OCI-LY7 (cell line): ENCODE data around the gene HLA-A. TPM values are rescaled to one million over a fixed set of nuclear protein-coding genes. Genes with fewer than 3 reads are reported as not detected.

Experiments
- BruUV-seq: library from RNA; stranded (reverse); fragments of 400-500 nt; replicated peaks from 2 replicates; lab custom pipeline; 2021; lab: Mats Ljungman, UMichigan
- CTCF ChIA-PET: fragments of 300-600 bp; sonication (Branson Sonifier 250); formaldehyde crosslinking; loops from one replicate; lab custom pipeline; 2022; ENCODE audit warnings: antibody characterized with exemption; ENCODE audit not compliant: unreplicated experiment; lab: Charles Lee
- POLR2A ChIA-PET: fragments of 300-600 bp; sonication (Branson Sonifier 250); formaldehyde crosslinking; loops from one replicate; lab custom pipeline; 2022; ENCODE audit warnings: antibody characterized with exemption; lab: Charles Lee
- DNase-seq: peaks from one replicate; pipeline ENCODE4 v3.0.0-alpha.2; 2015; ENCODE audit warnings: low spot score
- H2AFZ ChIP-seq: fragments of 200-600 bp; sonication (generic), shearing (Covaris generic); 2 replicates; pipeline ENCODE4 v1.6.1; 2014; ENCODE audit warnings: mild to moderate bottlenecking, antibody characterized with exemption, low read length, moderate library complexity
- H3K27ac ChIP-seq: fragments of 200-600 bp; sonication (generic); 2 replicates; pipeline ENCODE4 v1.5.1; 2014; ENCODE audit warnings: mixed run types, low read depth, mild to moderate bottlenecking, moderate library complexity, low read length, inconsistent platforms; ENCODE audit not compliant: poor library complexity, severe bottlenecking
- H3K36me3 ChIP-seq: fragments of 200-600 bp; sonication (generic); 2 replicates; pipeline ENCODE4 v1.6.1; 2014; ENCODE audit warnings: mild to moderate bottlenecking, antibody characterized with exemption, low read length, moderate library complexity, mixed read lengths; ENCODE audit not compliant: insufficient read depth
- H3K4me1 ChIP-seq: fragments of 200-600 bp; sonication (generic); 2 replicates; pipeline ENCODE4 v1.5.1; 2014; ENCODE audit warnings: mild to moderate bottlenecking, low read length; ENCODE audit not compliant: insufficient read depth, poor library complexity, severe bottlenecking
- H3K4me2 ChIP-seq: fragments of 200-600 bp; sonication (generic); 2 replicates; pipeline ENCODE4 v1.6.1; 2014; ENCODE audit warnings: mild to moderate bottlenecking, low read length
- H3K4me3 ChIP-seq: fragments of 200-600 bp; sonication (generic); 2 replicates; pipeline ENCODE4 v1.5.1; 2014; ENCODE audit warnings: mild to moderate bottlenecking, low read depth, low read length; ENCODE audit not compliant: poor library complexity, severe bottlenecking
- H3K79me2 ChIP-seq: fragments of 200-600 bp; sonication (generic); 2 replicates; pipeline ENCODE4 v1.6.1; 2016; ENCODE audit warnings: low read depth, mild to moderate bottlenecking, low read length, moderate library complexity, mixed read lengths; ENCODE audit not compliant: insufficient read depth
- H3K9me2 ChIP-seq: fragments of 200-600 bp; sonication (generic); 2 replicates; pipeline ENCODE4 v1.6.1; 2016; ENCODE audit warnings: mild to moderate bottlenecking, low read length, mixed read lengths; ENCODE audit not compliant: insufficient read depth
- H3K9me3 ChIP-seq: fragments of 200-600 bp; sonication (generic); 2 replicates; pipeline ENCODE4 v1.6.1; 2014; ENCODE audit warnings: mild to moderate bottlenecking, mixed run types, low read length, mixed read lengths
- H4K20me1 ChIP-seq: fragments of 200-600 bp; sonication (generic); 2 replicates; pipeline ENCODE4 v1.6.1; 2014; ENCODE audit warnings: mild to moderate bottlenecking, antibody characterized with exemption, low read length, moderate library complexity, mixed read lengths; ENCODE audit not compliant: insufficient read depth
- EZH2phosphoT487 ChIP-seq: fragments of 200-600 bp; sonication (generic); IDR thresholded peaks from 2 replicates; pipeline ENCODE4 v1.6.1; 2018; ENCODE audit warnings: low read depth, borderline replicate concordance, mild to moderate bottlenecking, mixed run types, antibody characterized with exemption, low read length, moderate library complexity, mixed read lengths
- intact Hi-C: fragments of 100-400 bp; cut with micrococcal nuclease; formaldehyde crosslinking; loops from one replicate; pipeline ENCODE4 v1.10.0; 2022; ENCODE audit not compliant: unreplicated experiment
- total RNA-seq, 2 experiments: library from RNA; depleted of rRNA in 1 of 2; stranded (reverse); fragments of >200 nt in 1 of 2; shearing (Covaris generic) in 1 of 2; gene quantifications; 2 replicates each; pipeline ENCODE4 v1.2.3, GENCODE V29; 2014 to 2022
- TF ChIP-seq, protein P1 (sequence below): fragments of 200-600 bp; sonication (generic); conservative IDR thresholded peaks from 2 replicates; pipeline ENCODE4 v1.5.1; 2014; ENCODE audit warnings: mild to moderate bottlenecking, antibody characterized with exemption, low read length, moderate library complexity, mixed read lengths

HLA-A gene
- total RNA-seq, 2 experiments from 2014 or later, result 393 to 672 TPM

DNA sequence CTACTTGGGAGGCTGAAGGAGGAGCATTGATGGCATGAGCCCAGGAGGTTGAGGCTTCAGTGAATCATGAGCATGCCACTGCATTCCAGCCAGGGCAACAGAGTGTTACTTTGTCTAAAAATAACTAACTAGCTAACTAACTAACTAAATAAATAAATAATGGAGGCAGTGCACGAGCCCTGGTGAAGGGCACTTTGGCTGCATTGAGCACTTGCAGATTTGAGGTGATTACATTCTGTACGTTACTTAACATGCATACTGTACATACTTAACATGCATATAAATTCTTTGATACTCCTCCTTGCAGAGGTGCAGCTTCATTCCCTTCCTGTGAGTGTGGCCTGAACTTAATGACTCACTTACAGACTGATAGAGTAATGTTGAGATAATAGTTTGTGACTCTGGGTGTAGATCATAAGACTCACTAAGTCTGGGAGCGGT is 10.7 kb downstream of the HLA-A start:
- Histone ChIP-seq H3K9me2 (no peaks in the 10 kb centered on the region), H3K4me1 (no peaks in the 10 kb centered on the region), H3K36me3 (peaks cover 8% of the 10 kb centered on the region), H3K9me3 (no peaks in the 10 kb centered on the region), H3K4me2 (no peak overlapping the region), H4K20me1 (no peaks in the 10 kb centered on the region), H3K79me2 (no peaks in the 10 kb centered on the region), H3K4me3 (no peak overlapping the region), H3K27ac (no peak overlapping the region), H2AFZ (no peak overlapping the region)
- intact Hi-C loops, result no loop called here
- no peak for TF ChIP-seq EZH2phosphoT487
- TF ChIP-seq, protein P1, sequence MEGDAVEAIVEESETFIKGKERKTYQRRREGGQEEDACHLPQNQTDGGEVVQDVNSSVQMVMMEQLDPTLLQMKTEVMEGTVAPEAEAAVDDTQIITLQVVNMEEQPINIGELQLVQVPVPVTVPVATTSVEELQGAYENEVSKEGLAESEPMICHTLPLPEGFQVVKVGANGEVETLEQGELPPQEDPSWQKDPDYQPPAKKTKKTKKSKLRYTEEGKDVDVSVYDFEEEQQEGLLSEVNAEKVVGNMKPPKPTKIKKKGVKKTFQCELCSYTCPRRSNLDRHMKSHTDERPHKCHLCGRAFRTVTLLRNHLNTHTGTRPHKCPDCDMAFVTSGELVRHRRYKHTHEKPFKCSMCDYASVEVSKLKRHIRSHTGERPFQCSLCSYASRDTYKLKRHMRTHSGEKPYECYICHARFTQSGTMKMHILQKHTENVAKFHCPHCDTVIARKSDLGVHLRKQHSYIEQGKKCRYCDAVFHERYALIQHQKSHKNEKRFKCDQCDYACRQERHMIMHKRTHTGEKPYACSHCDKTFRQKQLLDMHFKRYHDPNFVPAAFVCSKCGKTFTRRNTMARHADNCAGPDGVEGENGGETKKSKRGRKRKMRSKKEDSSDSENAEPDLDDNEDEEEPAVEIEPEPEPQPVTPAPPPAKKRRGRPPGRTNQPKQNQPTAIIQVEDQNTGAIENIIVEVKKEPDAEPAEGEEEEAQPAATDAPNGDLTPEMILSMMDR, result no peak
- no peak for DNase-seq
- BruUV-seq, result no TSS peak
- CTCF ChIA-PET, result no interaction called here
- POLR2A ChIA-PET, result interaction anchor here (1.2 kb wide), 1 partner anchor 13 kb away, joined by 3 read pairs; no protein-coding TSS in a partner anchor

DNA sequence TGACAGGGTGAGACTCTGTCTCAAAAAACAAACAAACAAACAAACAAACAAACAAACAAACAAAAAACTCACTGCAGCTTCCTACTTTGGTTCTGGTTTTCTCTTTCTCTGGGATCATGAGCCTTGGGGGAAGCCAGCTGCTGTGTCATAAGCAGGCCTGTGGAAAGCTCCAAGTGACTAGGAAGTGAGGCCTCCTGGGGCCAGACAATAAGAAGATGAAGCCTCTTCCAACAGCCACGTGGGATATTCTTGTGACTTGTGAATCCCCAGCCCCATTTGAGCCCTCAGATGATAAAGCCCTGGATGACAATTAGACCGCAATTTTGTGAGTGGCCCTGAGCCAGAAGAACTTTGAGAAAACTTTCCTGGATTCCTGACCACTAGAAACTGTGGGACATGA is 11.4 kb downstream of the HLA-A start:
- no peak overlapping the region for H3K27ac ChIP-seq
- ChIA-PET CTCF (no interaction called here), POLR2A (no interaction called here)
- no peaks in the 10 kb centered on the region for H4K20me1 ChIP-seq
- H3K79me2 ChIP-seq, result no peaks in the 10 kb centered on the region
- BruUV-seq, result no TSS peak
- H2AFZ ChIP-seq, result no peak overlapping the region
- H3K9me2 ChIP-seq, result no peaks in the 10 kb centered on the region
- intact Hi-C loops, result no loop called here
- DNase-seq, result no peak
- H3K9me3 ChIP-seq, result no peaks in the 10 kb centered on the region
- peaks cover 2% of the 10 kb centered on the region for H3K4me1 ChIP-seq
- no peak overlapping the region for H3K4me2 ChIP-seq
- TF ChIP-seq, protein P1, result no peak
- TF ChIP-seq EZH2phosphoT487, result no peak
- no peak overlapping the region for H3K4me3 ChIP-seq
- H3K36me3 ChIP-seq, result peaks cover 2% of the 10 kb centered on the region; the same call in 1 of the 2 replicates

DNA sequence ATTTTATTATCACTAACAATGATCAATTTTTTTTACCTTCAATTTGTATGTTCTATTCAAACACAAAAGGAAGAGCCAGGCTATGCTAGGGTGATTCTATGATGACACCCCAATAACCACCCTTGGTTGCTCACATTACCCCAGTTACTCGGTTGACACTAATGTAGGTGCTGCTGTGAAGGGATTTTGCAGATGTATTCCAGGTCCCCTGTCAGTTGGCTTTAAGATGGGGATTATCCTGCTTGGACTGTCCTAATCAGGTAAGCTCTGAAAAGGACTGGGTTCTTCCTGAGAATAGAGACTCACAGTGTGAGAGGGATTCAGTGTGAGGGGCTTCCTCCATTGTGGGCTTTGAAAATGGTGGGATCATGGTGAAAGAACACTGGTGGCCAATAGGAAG is 11.9 kb downstream of the HLA-A start:
- H3K79me2 ChIP-seq, result no peaks in the 10 kb centered on the region

More for the DNA sequence above, 11.9 kb downstream of the HLA-A start:
- no peaks in the 10 kb centered on the region for H4K20me1 ChIP-seq
- TF ChIP-seq, protein P1, result no peak
- no peak for TF ChIP-seq EZH2phosphoT487
- peaks cover 8% of the 10 kb centered on the region for H3K4me1 ChIP-seq
- intact Hi-C loops, result no loop called here
- no peaks in the 10 kb centered on the region for H3K9me3 ChIP-seq
- H2AFZ ChIP-seq, result no peak overlapping the region
- BruUV-seq, result no TSS peak
- DNase-seq, result no peak
- ChIA-PET CTCF (no interaction called here), POLR2A (no interaction called here)
- no peak overlapping the region for H3K4me2 ChIP-seq
- no peaks in the 10 kb centered on the region for H3K36me3 ChIP-seq
- H3K4me3 ChIP-seq, result no peak overlapping the region
- H3K27ac ChIP-seq, result no peak overlapping the region
- H3K9me2 ChIP-seq, result no peaks in the 10 kb centered on the region
